Smooth muscle cell (in vitro differentiated cells): ENCODE results near the gene BANP. TPM values are rescaled to one million over a fixed set of nuclear protein-coding genes. Genes with fewer than 3 reads are reported as not detected.

ENCODE experiments used
- DNase-seq: peaks from one replicate; lab custom pipeline; 2025; ENCODE audit not compliant: unreplicated experiment; lab: John Stamatoyannopoulos, UW
- H2AFZ ChIP-seq: fragments of 200-600 bp; sonication (generic); 2 replicates; pipeline ENCODE4 v1.6.0; 2016; ENCODE audit warnings: antibody characterized with exemption, low read depth, mild to moderate bottlenecking
- H3F3A ChIP-seq: fragments of 200-600 bp; sonication (generic); 2 replicates; pipeline ENCODE4 v1.6.0; 2017; ENCODE audit warnings: antibody characterized with exemption, low read depth
- H3K27ac ChIP-seq: fragments of 200-600 bp; sonication (generic); 2 replicates; pipeline ENCODE4 v1.5.1; 2016; ENCODE audit warnings: low read depth, mild to moderate bottlenecking
- H3K27me3 ChIP-seq: fragments of 200-600 bp; sonication (generic); 2 replicates; pipeline ENCODE4 v1.6.1; 2016; ENCODE audit warnings: low read depth, mild to moderate bottlenecking
- H3K36me3 ChIP-seq: fragments of 200-600 bp; sonication (generic); 2 replicates; pipeline ENCODE4 v1.5.1; 2016; ENCODE audit warnings: low read depth
- H3K4me1 ChIP-seq: fragments of 200-600 bp; sonication (generic); 2 replicates; pipeline ENCODE4 v1.5.1; 2016; ENCODE audit warnings: low read depth
- H3K4me2 ChIP-seq: fragments of 200-600 bp; sonication (generic); 2 replicates; pipeline ENCODE4 v1.6.0; 2016; ENCODE audit warnings: mild to moderate bottlenecking
- H3K4me3 ChIP-seq: fragments of 200-600 bp; sonication (generic); 2 replicates; pipeline ENCODE4 v1.5.1; 2016; ENCODE audit warnings: mild to moderate bottlenecking
- H3K79me2 ChIP-seq: fragments of 200-600 bp; sonication (generic); 2 replicates; pipeline ENCODE4 v1.6.0; 2016; ENCODE audit warnings: low read depth, mild to moderate bottlenecking
- H3K9ac ChIP-seq: fragments of 200-600 bp; sonication (generic); 2 replicates; pipeline ENCODE4 v1.6.0; 2016; ENCODE audit warnings: low read depth
- H3K9me3 ChIP-seq: fragments of 200-600 bp; sonication (generic); replicated peaks from 2 replicates; pipeline ENCODE4 v1.5.1; 2016; ENCODE audit warnings: low read depth
- H4K20me1 ChIP-seq: fragments of 200-600 bp; sonication (generic); 2 replicates; pipeline ENCODE4 v1.6.0; 2016; ENCODE audit warnings: low read depth
- CTCF ChIP-seq: fragments of 200-600 bp; sonication (generic); IDR thresholded peaks from 2 replicates; pipeline ENCODE4 v1.5.1; 2017; ENCODE audit warnings: borderline replicate concordance, mild to moderate bottlenecking, antibody characterized with exemption; ENCODE audit not compliant: insufficient read depth, poor library complexity, severe bottlenecking
- WGBS: methylation state at CpG from one replicate; pipeline ENCODE4 v1.1.7; 2016; ENCODE audit warnings: low lambda C conversion rate; 5-methylcytosine and 5-hydroxymethylcytosine counted together
- polyA plus RNA-seq: library from polyadenylated mRNA; unstranded; fragments of >200 nt; fragmentation: Nextera tagmentation; extraction: Ambion mirVana; gene quantifications from 2 replicates; pipeline ENCODE4 v1.2.1, GENCODE V29; 2016
- total RNA-seq: library from RNA; depleted of rRNA; stranded (reverse); fragments of >200 nt; gene quantifications from 2 replicates; pipeline ENCODE4 v1.2.3, GENCODE V29; 2014

Gene BANP
- total and polyA plus RNA-seq, 2 experiments from 2014 or later: 11.5 to 19.5 TPM

DNA sequence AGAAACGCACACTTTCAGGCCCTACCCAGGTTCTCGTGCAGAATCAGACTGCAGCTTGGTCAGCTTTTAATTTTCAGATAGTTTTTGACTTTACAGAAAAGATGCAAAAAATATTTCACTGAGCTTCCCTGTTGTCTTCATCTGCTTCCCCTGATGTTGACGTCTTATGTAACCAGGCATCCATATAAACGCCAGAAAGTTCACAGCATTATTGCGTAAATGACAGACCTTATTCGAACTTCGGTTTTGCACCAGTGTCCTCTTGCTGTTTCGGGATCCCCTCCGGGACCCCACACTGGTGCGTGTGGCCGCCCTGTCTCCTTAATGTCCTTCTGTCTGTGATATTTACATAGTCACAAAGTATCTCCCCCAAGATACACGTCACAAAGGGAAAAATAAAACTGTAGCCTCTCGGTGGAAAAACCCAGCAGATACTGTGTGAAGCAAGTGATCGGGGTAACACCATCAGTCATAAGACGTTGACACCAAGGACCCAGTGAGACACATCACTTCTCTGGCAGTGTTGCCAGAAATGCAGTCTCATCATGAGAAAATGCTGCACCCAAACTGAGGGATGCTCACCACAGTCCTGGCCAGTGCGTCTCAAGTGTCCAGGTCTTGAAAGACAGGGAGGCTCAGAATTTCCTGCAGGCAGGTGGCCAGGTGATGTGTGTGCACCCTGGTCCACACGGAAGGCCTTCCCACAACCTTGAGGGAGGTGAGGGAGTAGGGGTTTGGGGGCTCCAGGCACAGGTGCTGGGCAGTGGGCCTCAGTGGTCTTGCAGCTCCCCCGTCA lies 4.3 kb downstream of the BANP start:
- TF ChIP-seq CTCF: no peak
- H3K4me2 ChIP-seq: peak overlapping the region; percentile 71
- peak overlapping the region; percentile 10 for H3K9ac ChIP-seq
- no peak for DNase-seq
- peaks cover 65% of the 10 kb centered on the region for H3K79me2 ChIP-seq
- H3K27me3 ChIP-seq: no peaks in the 10 kb centered on the region
- H3F3A ChIP-seq: peaks cover 6% of the 10 kb centered on the region
- no peak overlapping the region for H2AFZ ChIP-seq
- H3K9me3 ChIP-seq: no peaks in the 10 kb centered on the region
- H3K27ac ChIP-seq: peak overlapping the region; percentile 58
- peaks cover 14% of the 10 kb centered on the region for H3K4me1 ChIP-seq
- 93% methylated on average over 18 of the region's 18 CpGs for WGBS
- no peaks in the 10 kb centered on the region for H3K36me3 ChIP-seq
- no peak overlapping the region for H3K4me3 ChIP-seq
- H4K20me1 ChIP-seq: peaks cover 20% of the 10 kb centered on the region

- no peak for DNase-seq
- peaks cover 14% of the 10 kb centered on the region for H3K4me1 ChIP-seq
- TF ChIP-seq CTCF: no peak
- no peaks in the 10 kb centered on the region for H3K27me3 ChIP-seq
- no peaks in the 10 kb centered on the region for H3K9me3 ChIP-seq
- no peak overlapping the region for H2AFZ ChIP-seq
- H3F3A ChIP-seq: peaks cover 6% of the 10 kb centered on the region
- H3K9ac ChIP-seq: peak overlapping the region; percentile 10
- WGBS: 71% methylated on average over 3 of the region's 3 CpGs
- H3K27ac ChIP-seq: peak overlapping the region; percentile 58
- H3K4me3 ChIP-seq: no peak overlapping the region
- H3K36me3 ChIP-seq: no peaks in the 10 kb centered on the region
- H4K20me1 ChIP-seq: peaks cover 23% of the 10 kb centered on the region
- H3K79me2 ChIP-seq: peaks cover 70% of the 10 kb centered on the region
- H3K4me2 ChIP-seq: peak overlapping the region; percentile 71
Measured at GRCh38 chr16:87956098-87956364, 4.8 kb downstream of the BANP start.

- H3K79me2 ChIP-seq: peaks cover 76% of the 10 kb centered on the region
- TF ChIP-seq CTCF: no peak
- no peaks in the 10 kb centered on the region for H3K36me3 ChIP-seq
- peaks cover 14% of the 10 kb centered on the region for H3K4me1 ChIP-seq
- peak overlapping the region; percentile 17 for H3K4me3 ChIP-seq
- peaks cover 6% of the 10 kb centered on the region for H3F3A ChIP-seq
- H4K20me1 ChIP-seq: peaks cover 24% of the 10 kb centered on the region
- H3K9me3 ChIP-seq: no peaks in the 10 kb centered on the region
- H3K9ac ChIP-seq: peak overlapping the region; percentile 10
- peak overlapping the region; percentile 58 for H3K27ac ChIP-seq
- DNase-seq: no peak
- 66% methylated on average over 30 of the region's 30 CpGs for WGBS
- peak overlapping the region; percentile 71 for H3K4me2 ChIP-seq
- no peaks in the 10 kb centered on the region for H3K27me3 ChIP-seq
- no peak overlapping the region for H2AFZ ChIP-seq
Measured at GRCh38 chr16:87956365-87957231, 5.4 kb downstream of the BANP start.
